ENCODE data around the gene MSH5.
A peak's percentile ranks its signal among the peaks of the same experiment; 100 is the strongest.

The MSH5 gene

DNA sequence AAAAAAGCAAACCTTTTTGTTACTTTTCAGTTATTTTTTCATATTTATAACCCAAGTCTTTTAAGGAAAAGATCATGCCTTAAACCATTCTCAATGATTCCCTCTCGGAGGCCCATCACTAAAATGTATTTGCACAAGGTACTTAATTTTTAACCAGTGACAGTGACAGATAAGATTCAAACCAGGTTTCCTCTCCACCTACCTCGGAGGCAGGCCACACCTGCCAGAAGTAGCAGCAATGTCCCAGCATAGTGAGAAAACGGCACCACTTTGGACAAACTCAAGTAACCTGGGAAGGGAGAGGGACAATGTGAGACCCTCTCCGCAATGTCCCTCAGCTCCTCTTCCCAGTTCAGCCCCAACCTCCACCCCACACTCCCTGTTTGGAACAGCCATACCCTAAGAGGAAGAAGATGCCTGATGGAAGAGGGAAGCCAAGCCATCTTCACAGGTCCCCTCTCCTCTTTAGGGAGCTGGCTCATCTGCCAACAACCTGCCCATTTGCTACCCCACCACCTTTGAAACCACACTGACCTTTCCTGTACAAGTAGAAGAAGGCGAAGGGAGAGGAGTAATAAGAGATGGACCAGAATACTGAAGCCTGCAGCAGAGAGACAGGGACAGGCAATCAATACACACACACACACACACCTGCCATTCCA lies 38.9 kb upstream of the MSH5 start:
- no peaks in the 10 kb centered on the region for H3K36me3 ChIP-seq (ENCODE audit: insufficient read depth)
- H3K4me3 ChIP-seq (IDR thresholded peaks at IDR 0.05; ENCODE audit: insufficient read depth, low read depth, low read length): no peak overlapping the region
- H3K4me2 ChIP-seq: no peak overlapping the region; the same call in 1 of the 2 replicates

DNA sequence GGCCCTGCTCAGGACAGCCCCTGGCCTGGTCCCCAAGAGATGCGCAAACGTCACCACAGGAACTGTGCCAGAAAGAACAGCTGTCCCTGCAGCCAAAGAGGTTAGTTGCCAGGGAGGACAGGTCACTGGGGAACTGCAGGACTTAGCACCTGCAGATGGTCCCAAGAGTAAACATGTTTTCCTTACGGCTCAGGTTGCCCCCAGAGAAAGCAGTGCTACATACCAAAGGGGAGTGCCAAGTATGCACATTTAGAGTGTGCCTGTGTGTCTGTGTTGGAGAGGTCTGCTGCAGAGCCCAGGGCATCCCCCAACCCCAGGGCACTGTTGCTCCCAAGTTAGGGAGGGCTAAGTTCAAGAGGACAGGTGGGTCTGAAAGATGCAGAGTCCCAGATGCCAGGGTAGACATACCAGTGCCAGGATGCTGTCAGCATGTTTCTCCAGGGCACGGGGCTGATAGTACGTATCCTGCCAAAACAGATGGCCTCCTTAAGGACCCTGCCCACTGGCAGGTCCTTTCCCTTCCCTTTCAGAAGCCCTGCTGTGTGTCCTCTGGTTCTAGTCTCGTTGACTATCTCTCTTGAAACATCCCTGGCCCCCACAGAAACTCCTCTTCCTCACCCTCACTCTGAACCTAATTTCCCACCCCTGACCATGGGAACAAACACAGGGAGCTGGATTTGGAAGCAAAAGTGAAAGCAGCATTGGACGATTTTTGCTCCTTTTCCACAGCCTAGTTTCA lies 38.0 kb upstream of the MSH5 start:
- H3K4me3 ChIP-seq (IDR thresholded peaks at IDR 0.05; ENCODE audit: insufficient read depth, low read depth, low read length): no peak overlapping the region
- H3K27ac ChIP-seq: peak overlapping the region; percentile 62; the same call in 1 of the 2 replicates

More for the DNA sequence above, 38.9 kb upstream of the MSH5 start:
- no peaks in the 10 kb centered on the region for H4K20me1 ChIP-seq (ENCODE audit: insufficient read depth)
- H3K27ac ChIP-seq: no peak overlapping the region
- H2AFZ ChIP-seq (ENCODE audit: low read depth): no peak overlapping the region
- H3K4me1 ChIP-seq (ENCODE audit: low read depth, poor library complexity, severe bottlenecking): peaks cover 27% of the 10 kb centered on the region
- H3K9ac ChIP-seq: no peak overlapping the region
- H3K79me2 ChIP-seq (ENCODE audit: insufficient read depth, low read depth): peaks cover 11% of the 10 kb centered on the region; the same call in 1 of the 2 replicates
- no peaks in the 10 kb centered on the region for H3K27me3 ChIP-seq (ENCODE audit: insufficient read depth, low read depth)
- TF ChIP-seq, protein P1, sequence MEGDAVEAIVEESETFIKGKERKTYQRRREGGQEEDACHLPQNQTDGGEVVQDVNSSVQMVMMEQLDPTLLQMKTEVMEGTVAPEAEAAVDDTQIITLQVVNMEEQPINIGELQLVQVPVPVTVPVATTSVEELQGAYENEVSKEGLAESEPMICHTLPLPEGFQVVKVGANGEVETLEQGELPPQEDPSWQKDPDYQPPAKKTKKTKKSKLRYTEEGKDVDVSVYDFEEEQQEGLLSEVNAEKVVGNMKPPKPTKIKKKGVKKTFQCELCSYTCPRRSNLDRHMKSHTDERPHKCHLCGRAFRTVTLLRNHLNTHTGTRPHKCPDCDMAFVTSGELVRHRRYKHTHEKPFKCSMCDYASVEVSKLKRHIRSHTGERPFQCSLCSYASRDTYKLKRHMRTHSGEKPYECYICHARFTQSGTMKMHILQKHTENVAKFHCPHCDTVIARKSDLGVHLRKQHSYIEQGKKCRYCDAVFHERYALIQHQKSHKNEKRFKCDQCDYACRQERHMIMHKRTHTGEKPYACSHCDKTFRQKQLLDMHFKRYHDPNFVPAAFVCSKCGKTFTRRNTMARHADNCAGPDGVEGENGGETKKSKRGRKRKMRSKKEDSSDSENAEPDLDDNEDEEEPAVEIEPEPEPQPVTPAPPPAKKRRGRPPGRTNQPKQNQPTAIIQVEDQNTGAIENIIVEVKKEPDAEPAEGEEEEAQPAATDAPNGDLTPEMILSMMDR (conservative IDR thresholded peaks at IDR 0.05; ENCODE audit: low read depth, low read length): no peak

DNA sequence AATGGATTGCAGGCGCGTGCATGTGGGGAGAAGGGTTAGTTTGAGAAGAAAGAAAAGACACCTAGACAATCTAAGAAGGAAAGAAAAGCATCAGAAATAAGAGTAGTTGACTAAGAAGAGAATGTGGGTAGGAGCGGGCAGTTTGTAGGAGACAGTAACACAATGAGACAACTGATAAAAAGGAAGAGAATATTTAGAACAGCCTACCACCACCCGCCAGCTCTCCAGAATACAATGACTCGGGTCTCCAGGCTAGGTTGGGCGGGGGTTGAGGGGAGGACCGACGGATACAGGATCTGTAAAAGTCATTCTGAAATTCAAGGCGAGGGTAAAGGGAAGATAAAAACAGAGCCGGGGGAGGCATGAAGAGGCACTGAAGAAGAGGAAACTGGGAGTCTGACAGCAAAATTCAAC lies 37.4 kb upstream of the MSH5 start:
- Histone ChIP-seq H3K9ac (peak overlapping the region; percentile 79; the same call in 1 of the 2 replicates), H3K27me3 (ENCODE audit: insufficient read depth, low read depth) (0 out of 2 replicates have a peak, but pooled peaks cover 2% of the 10 kb centered on the region), H3K4me3 (IDR thresholded peaks at IDR 0.05; ENCODE audit: insufficient read depth, low read depth, low read length) (no peak overlapping the region), H3K4me2 (peak overlapping the region; percentile 77), H3K4me1 (ENCODE audit: low read depth, poor library complexity, severe bottlenecking) (peaks cover 25% of the 10 kb centered on the region), H3K36me3 (ENCODE audit: insufficient read depth) (no peaks in the 10 kb centered on the region), H2AFZ (ENCODE audit: low read depth) (peak overlapping the region; percentile 92), H3K27ac (peak overlapping the region; percentile 62), H3K79me2 (ENCODE audit: insufficient read depth, low read depth) (0 out of 2 replicates have a peak, but pooled peaks cover 11% of the 10 kb centered on the region), H4K20me1 (ENCODE audit: insufficient read depth) (no peaks in the 10 kb centered on the region)
- TF ChIP-seq, protein P1 (conservative IDR thresholded peaks at IDR 0.05; ENCODE audit: low read depth, low read length): no peak

More for the DNA sequence above, 38.0 kb upstream of the MSH5 start:
- H3K79me2 ChIP-seq (ENCODE audit: insufficient read depth, low read depth): peaks cover 11% of the 10 kb centered on the region; the same call in 1 of the 2 replicates
- H2AFZ ChIP-seq (ENCODE audit: low read depth): peak overlapping the region; percentile 92; the same call in 1 of the 2 replicates
- H3K4me2 ChIP-seq: peak overlapping the region; percentile 77
- H3K4me1 ChIP-seq (ENCODE audit: low read depth, poor library complexity, severe bottlenecking): peaks cover 27% of the 10 kb centered on the region
- H3K36me3 ChIP-seq (ENCODE audit: insufficient read depth): no peaks in the 10 kb centered on the region
- H3K9ac ChIP-seq: peak overlapping the region; percentile 79; the same call in 1 of the 2 replicates
- H4K20me1 ChIP-seq (ENCODE audit: insufficient read depth): no peaks in the 10 kb centered on the region
- TF ChIP-seq, protein P1 (conservative IDR thresholded peaks at IDR 0.05; ENCODE audit: low read depth, low read length): no peak
- H3K27me3 ChIP-seq (ENCODE audit: insufficient read depth, low read depth): no peaks in the 10 kb centered on the region

DNA sequence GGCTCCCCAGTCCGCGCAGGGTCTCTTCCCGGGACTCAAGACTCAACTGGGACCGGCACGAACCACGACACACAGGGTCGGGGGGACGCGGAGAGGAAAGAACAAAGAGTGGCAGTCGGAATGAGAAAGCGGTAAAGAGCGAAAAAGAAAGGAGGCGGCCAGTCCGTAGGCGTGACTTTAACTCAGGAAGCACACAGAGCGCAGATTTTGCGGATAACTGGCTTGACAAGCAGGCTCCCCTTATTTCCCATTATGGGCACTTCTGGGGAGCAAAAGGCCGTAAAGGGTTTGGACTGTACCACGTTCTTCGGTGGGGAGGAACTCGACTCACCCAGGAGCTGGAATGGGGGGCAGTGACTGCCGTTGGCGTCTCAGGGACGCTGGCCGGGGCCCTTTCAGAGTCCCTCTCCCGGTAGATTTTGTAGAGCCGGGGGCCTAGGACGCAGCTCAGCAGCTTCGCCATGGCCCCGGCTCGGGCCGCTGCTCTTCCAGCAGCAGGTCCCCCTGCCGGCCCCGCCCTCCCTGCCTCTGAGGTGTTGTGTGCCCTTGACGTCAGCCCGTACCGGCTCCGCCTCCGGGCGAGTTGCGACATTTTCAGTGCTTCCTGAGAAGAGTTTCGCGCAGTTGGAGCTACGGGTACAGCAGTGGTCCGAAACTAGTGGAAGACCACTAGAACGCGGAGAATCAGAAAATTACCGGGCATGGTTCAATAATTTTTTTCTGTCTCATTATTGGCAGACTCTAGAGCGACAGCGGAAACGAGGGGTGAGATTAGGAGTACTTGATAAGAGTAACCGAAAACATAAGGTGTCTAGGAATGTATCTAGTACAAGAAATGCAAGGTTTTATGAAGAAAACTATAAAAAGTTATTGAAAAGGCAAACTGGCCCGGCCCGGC lies 36.7 kb upstream of the MSH5 start, which contains the start of gene ABHD16A:
TSS of gene ABHD16A (minus strand) at position 506 of the 898 bp plus-strand sequence. CDS start at position 463, 43 bp downstream.
- H3K9ac ChIP-seq: peak within 1 kb of the TSS; percentile 79
- H3K4me3 ChIP-seq (IDR thresholded peaks at IDR 0.05; ENCODE audit: insufficient read depth, low read depth, low read length): no peak within 1 kb of the TSS
- peak within 1 kb of the TSS; percentile 77 for H3K4me2 ChIP-seq
- TF ChIP-seq, protein P1 (conservative IDR thresholded peaks at IDR 0.05; ENCODE audit: low read depth, low read length): no peak
- peak within 1 kb of the TSS; percentile 62 for H3K27ac ChIP-seq
- H2AFZ ChIP-seq (ENCODE audit: low read depth): peak within 1 kb of the TSS; percentile 92
- H3K4me1 ChIP-seq (ENCODE audit: low read depth, poor library complexity, severe bottlenecking): peaks cover 18% of the 10 kb centered on the region
- 0 out of 2 replicates have a peak, but pooled peaks cover 2% of the 10 kb centered on the region for H3K27me3 ChIP-seq (ENCODE audit: insufficient read depth, low read depth)
- H4K20me1 ChIP-seq (ENCODE audit: insufficient read depth): no peaks in the 10 kb centered on the region
- H3K36me3 ChIP-seq (ENCODE audit: insufficient read depth): no peaks in the 10 kb centered on the region
- 0 out of 2 replicates have a peak, but pooled peaks cover 11% of the 10 kb centered on the region for H3K79me2 ChIP-seq (ENCODE audit: insufficient read depth, low read depth)
